Activated naive CD4-positive, alpha-beta T cell treated with anti-CD3 and anti-CD28 coated beads, Interleukin-2, amount 50 U/mL, for 24 hours (primary cell): ENCODE data around the gene SPECC1L.

Experiments used
- H3K27ac Mint-ChIP-seq: one replicate; pipeline ENCODE4 v1.8.0; 2021; ENCODE audit warnings: mild to moderate bottlenecking, mixed read lengths
- H3K27me3 Mint-ChIP-seq: one replicate; pipeline ENCODE4 v1.8.0; 2021; ENCODE audit warnings: mixed read lengths
- H3K36me3 Mint-ChIP-seq: one replicate; pipeline ENCODE4 v1.8.0; 2021; ENCODE audit warnings: mixed read lengths
- H3K4me1 Mint-ChIP-seq: one replicate; pipeline ENCODE4 v1.8.0; 2021; ENCODE audit warnings: mixed read lengths
- H3K4me3 Mint-ChIP-seq: one replicate; pipeline ENCODE4 v1.8.0; 2021; ENCODE audit warnings: mild to moderate bottlenecking, mixed read lengths
- H3K9me3 Mint-ChIP-seq: one replicate; pipeline ENCODE4 v1.8.0; 2021; ENCODE audit warnings: mixed read lengths

The SPECC1L gene

DNA sequence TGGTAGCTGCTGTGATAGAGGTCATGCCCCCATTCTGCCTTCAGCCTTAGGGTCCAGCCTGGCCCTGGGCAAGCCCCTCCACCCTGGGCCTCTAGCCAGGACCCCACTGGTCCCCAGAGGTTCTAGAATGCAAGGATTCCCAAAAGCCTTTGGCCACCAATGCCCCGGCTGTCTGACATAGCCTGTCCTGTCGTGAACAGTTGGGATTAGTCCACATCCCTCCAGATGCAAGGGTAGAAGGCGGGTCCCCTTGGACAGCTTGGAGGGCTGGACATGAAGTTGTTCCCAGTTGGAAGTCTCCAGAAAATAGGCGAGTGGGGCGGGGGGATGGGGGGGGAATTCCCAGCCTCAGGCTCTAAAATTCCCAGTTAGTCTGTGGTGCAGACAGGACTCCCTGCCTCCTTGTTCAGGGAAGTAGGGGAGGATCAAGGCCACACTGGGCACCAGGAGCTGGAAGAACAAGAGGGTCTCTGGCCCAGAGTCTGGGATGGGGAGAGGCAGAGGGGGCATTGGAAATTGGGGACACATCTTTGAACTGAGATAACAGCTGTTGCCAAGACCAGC is 151.6 kb downstream of the SPECC1L start:
- Mint-ChIP-seq H3K4me1 (peaks cover 30% of the 10 kb centered on the region), H3K27ac (no peak overlapping the region), H3K27me3 (no peaks in the 10 kb centered on the region), H3K9me3 (no peaks in the 10 kb centered on the region), H3K4me3 (peak overlapping the region; percentile 76), H3K36me3 (no peaks in the 10 kb centered on the region)

DNA sequence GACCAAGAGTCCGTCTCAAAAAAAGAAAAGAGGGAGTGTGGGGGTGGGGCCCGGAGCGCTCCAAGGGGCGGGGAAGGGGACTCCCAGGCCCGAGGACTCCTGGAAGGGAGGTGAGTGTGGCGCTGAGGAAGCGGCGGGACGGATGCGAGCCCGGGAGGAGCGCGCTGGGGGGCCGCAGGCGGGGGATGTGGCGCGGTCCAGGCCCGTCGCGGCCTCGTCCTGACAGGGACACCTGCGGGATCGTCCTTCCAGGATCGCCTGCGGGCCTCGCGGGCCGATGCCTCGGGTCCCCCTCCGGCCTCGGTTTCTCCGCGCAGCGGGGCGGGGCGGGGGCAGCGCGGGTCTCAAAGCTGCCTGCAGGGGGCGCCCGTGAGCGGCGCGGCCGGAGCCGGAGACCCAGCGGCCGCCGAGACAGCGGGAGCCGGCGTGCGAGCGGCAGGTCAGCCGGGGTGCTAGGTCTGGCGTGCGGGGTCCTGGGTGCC is 152.9 kb downstream of the SPECC1L start:
- Mint-ChIP-seq H3K9me3 (no peaks in the 10 kb centered on the region), H3K27me3 (no peaks in the 10 kb centered on the region), H3K4me1 (peaks cover 39% of the 10 kb centered on the region), H3K4me3 (peak overlapping the region; percentile 76), H3K36me3 (peaks cover 4% of the 10 kb centered on the region), H3K27ac (peak overlapping the region; percentile 62)

DNA sequence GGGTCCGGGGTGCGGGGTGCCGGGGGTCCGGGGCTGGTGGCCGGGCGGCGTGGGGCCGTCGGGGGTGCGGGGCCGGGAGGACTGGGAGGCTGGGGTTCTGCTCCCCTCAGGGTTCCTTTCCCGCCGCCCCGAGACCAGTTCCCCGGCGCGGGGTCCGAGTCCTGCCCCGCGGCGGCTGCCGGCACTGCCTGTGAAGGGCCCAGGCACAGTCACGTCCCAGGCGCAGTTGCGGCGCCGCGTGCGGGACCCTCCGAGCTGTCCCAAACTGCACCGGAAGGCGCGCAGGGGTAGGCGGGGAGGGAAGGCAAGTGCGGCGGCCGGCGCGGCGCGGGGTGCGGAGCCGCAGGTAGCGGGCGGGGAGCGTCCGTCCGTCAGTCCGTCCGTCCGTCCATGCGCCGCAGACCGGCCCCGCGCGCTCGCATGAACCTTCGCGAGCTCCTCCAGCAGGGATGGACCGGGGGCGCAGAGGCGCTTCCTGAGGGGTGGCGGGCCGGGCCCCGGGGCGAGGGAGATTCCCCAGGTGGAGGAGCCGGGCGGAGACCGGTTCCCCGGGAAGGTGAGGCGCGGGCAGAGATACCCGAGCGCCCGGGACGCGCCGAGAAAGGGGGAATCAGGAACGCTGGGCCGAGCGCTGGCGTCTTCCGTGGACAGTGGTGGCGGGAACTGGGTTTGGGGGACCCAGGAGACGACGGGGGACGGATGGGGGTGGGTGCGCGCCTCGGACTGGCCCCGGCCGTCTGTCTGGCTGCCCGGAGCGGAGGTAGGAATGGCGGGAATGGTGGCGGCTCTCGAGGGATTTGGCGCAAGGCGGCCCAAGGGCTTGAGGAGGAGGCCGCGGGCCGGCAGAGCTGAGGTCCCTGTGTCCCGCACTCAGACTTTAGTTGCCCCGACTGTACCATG is 153.6 kb downstream of the SPECC1L start:
- Mint-ChIP-seq H3K36me3 (peaks cover 4% of the 10 kb centered on the region), H3K27ac (no peak overlapping the region), H3K4me1 (peaks cover 46% of the 10 kb centered on the region), H3K27me3 (no peaks in the 10 kb centered on the region), H3K4me3 (peak overlapping the region; percentile 79), H3K9me3 (no peaks in the 10 kb centered on the region)

DNA sequence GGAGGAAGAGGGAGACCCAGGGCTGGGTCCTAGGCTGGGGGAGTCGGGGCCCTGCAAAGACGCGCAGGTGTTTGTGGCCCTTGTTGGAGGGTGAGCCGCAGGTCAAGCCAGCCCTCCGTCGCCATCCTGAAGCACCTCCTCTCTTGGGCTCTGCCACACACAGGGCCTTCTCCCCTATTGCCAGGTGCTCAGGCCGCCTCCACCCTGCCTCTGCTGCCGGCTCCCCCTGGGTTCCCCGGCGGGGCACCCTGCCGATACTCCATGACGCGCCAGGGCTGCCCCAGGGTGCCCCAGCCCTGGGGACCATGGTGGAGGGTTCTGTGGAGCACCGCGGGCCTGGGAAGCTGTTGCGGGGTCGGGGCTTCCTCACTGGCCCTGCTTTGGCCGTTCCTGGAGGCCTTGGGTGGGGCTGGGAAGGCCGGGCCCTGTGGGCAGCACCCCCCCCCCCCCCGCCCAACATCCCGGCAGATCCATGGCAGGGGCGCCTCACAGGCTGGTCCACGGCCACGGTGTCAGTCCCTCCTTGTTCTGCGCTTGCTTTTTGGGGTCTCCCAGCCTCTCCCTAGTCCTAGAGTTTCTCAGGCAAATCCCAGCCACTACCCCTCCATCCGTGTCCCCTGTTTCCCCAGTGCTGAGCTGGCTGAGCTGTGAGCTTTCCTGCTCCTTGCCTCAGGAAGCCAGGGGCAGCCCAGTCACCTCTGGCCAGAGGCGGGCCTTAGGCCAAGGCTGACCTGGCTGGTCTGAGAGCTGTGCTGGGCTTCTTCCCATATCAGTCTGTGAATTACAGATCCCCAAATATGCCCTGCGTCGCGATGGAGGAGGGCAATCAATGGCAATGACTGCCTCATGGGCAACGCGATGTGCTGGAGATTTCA is 154.5 kb downstream of the SPECC1L start:
- peak overlapping the region; percentile 100 for H3K4me3 Mint-ChIP-seq
- H3K36me3 Mint-ChIP-seq = peaks cover 4% of the 10 kb centered on the region
- H3K27ac Mint-ChIP-seq = peak overlapping the region; percentile 73
- H3K27me3 Mint-ChIP-seq = no peaks in the 10 kb centered on the region
- H3K9me3 Mint-ChIP-seq = no peaks in the 10 kb centered on the region
- H3K4me1 Mint-ChIP-seq = peaks cover 55% of the 10 kb centered on the region

DNA sequence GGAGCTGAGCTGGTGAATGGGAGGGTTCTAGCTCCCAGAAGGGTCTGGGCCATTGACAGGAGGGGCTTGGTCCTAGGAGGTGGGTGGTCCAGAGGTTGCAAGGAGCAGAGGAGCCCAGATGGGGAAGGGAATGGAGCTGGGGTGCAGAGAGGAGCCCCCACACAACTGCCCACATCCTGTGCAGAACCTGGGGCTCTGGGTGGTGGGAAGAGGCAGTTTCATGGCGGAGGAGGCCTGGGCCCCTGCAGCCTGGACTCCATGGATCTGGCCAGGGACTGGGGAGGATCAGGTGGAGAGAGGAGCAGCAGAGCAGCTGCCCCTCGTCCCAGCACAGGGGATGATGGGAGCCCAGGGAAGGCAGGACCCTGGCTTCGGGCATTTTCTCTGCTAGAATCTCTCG is 155.8 kb downstream of the SPECC1L start:
- H3K4me3 Mint-ChIP-seq = peak overlapping the region; percentile 100
- peak overlapping the region; percentile 98 for H3K27ac Mint-ChIP-seq
- no peaks in the 10 kb centered on the region for H3K9me3 Mint-ChIP-seq
- peaks cover 6% of the 10 kb centered on the region for H3K36me3 Mint-ChIP-seq
- no peaks in the 10 kb centered on the region for H3K27me3 Mint-ChIP-seq
- H3K4me1 Mint-ChIP-seq = peaks cover 57% of the 10 kb centered on the region

DNA sequence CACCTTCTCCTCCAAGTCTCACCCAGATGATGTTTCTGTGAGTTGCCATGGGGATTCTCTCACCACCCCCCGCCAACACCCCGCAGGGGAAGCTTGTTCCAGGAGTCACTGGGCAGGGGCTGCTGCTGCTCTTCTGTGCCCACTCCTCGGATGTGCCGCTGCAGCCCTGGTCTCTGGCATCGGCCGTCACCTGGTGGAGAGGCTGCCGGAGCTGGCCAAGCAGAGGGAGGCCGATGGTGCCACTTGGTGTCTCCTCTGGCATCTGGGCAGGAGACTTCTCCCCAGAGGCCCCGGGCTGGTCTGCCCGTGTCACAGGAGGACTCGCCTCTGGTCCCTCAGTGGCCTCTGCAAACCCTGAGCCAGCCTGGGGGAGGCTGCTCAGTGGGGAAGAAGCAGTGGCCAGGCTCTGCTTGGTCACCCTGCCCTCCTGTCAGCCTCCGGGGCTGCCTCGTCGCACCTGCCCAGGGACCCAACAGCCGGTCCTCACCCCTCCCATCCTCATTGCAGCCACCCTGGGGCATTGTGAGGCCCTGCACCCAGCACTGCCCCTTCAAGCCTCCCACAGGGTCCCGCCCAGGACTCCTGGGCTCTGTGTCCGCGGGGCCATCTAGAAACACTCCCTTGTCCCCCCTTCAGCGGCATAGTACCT is 156.3 kb downstream of the SPECC1L start:
- peaks cover 7% of the 10 kb centered on the region for H3K36me3 Mint-ChIP-seq
- peak overlapping the region; percentile 100 for H3K4me3 Mint-ChIP-seq
- H3K27me3 Mint-ChIP-seq = no peaks in the 10 kb centered on the region
- peaks cover 61% of the 10 kb centered on the region for H3K4me1 Mint-ChIP-seq
- no peaks in the 10 kb centered on the region for H3K9me3 Mint-ChIP-seq
- H3K27ac Mint-ChIP-seq = peak overlapping the region; percentile 98

DNA sequence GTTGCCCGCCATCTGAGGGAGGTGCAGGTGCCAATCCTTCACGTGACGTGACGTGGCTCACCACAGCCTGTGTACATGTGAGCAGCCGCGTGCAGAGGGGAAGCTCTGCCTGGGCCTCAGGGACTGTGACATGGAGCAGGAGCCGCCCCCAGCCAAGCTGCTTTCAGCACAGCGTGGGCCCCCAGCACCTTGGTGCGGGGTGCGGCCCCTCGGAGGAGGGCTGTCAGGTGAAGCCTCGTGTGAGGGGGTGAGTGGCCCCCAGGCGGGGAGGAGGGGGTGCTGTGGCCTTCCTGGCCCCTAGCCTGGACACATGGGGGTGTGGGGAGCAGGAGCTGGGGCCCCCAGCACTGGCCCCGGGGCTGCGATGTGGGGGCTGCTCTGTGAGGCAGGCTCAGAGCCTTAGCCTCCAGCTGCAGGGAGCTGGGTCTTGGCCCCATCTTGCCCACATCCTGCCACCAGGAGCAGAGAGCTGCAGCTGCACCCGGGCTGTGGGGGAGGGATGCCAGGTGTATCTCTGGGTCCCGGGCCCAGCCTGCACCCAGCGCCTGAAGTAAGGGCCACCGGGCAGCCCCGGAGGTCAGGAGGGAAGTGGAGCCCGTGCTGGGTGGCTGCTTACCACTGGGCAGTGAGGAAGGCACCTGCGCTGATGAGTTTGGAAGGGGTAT is 157.0 kb downstream of the SPECC1L start, which contains the start of gene ADORA2A:
TSS of gene ADORA2A (plus strand) at position 100 of the 665 bp plus-strand sequence. CDS start 5,806 bp downstream, outside the sequence.
- Mint-ChIP-seq H3K27ac (peak within 1 kb of the TSS; percentile 99), H3K36me3 (peaks cover 7% of the 10 kb centered on the region), H3K9me3 (no peaks in the 10 kb centered on the region), H3K4me3 (peak within 1 kb of the TSS; percentile 100), H3K27me3 (no peaks in the 10 kb centered on the region), H3K4me1 (peaks cover 65% of the 10 kb centered on the region)

DNA sequence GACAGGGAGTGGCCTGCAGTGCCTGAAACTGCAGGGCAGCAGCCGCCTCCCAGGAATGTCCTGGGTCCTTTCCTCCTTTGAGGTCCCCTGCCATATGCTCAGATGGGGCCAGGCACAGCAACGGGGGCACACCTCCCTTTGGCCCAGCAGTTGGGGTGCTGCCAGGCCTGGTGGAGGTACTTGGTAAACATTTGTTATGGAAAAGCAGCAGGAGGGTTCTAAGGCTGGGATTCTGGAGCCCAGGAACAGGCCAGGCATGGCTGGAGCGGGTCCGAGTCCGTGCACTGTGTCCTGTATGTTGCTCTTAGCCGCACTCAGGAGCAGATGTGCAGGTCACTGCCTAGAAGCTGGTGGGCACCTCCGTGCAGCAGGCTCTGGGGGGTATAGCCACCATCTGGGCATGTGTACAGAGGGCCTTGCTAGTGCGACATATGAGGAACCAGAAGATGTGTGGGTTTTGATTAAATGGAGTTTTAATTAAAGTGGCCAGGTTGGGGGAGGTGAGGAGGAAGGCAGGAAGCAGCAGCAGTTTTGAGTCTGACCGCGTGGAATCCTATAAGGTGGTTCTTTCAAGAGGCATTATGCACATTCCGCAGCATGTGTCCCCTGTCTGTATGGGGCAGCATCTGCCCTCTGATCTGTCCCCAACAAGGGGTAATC is 158.2 kb downstream of the SPECC1L start:
- H3K9me3 Mint-ChIP-seq = no peaks in the 10 kb centered on the region
- peak overlapping the region; percentile 100 for H3K4me3 Mint-ChIP-seq
- peaks cover 73% of the 10 kb centered on the region for H3K4me1 Mint-ChIP-seq
- no peaks in the 10 kb centered on the region for H3K27me3 Mint-ChIP-seq
- peak overlapping the region; percentile 99 for H3K27ac Mint-ChIP-seq
- H3K36me3 Mint-ChIP-seq = peaks cover 7% of the 10 kb centered on the region

DNA sequence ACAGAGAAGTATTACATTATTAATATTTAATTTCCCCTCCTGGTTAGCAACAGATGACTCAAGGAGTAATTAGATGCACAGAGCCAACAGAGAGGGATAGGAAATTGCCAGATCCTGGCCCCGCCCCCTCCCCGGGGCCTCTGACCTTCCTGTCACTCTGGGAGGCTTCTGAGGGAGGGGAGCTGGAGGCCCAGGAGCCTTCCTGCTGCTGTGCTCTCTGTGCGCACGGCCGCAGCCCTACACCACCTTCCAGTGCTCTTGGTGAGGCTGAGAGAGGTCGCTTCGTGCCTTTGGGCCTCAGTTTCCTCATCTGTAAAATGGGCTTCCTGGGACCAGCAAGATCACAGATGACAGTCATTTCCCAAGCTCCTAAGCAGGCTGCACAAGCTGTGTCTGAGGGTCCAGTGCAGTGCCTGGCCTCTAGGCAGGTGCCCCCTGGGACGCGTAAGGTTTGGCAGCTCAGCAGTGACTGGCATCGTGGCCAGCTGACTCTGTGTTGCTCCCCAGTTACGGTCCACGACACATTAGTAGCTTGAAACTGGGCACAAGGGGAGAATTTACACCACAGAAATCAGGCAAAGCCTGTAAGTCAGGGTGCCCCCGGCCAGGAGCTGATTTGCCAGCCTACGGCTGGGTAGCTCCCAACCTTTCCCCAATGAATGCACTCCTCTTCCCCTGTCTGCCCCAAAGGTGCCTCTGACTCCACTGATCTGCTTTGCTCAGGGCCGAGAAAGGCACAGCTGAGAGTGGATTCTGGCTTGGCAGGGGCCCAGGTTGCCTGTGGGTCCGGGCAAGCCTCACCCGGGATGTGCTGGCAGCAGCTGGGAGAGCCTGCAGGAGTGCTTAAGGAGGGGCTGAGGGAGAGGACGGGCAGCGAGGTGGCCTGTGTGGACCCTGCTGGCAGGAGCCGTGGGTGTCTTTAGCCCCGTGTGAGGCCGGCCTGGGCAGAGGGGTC is 159.1 kb downstream of the SPECC1L start:
- H3K27ac Mint-ChIP-seq = peak overlapping the region; percentile 99
- peaks cover 81% of the 10 kb centered on the region for H3K4me1 Mint-ChIP-seq
- H3K27me3 Mint-ChIP-seq = no peaks in the 10 kb centered on the region
- no peaks in the 10 kb centered on the region for H3K9me3 Mint-ChIP-seq
- peak overlapping the region; percentile 100 for H3K4me3 Mint-ChIP-seq
- H3K36me3 Mint-ChIP-seq = peaks cover 9% of the 10 kb centered on the region

DNA sequence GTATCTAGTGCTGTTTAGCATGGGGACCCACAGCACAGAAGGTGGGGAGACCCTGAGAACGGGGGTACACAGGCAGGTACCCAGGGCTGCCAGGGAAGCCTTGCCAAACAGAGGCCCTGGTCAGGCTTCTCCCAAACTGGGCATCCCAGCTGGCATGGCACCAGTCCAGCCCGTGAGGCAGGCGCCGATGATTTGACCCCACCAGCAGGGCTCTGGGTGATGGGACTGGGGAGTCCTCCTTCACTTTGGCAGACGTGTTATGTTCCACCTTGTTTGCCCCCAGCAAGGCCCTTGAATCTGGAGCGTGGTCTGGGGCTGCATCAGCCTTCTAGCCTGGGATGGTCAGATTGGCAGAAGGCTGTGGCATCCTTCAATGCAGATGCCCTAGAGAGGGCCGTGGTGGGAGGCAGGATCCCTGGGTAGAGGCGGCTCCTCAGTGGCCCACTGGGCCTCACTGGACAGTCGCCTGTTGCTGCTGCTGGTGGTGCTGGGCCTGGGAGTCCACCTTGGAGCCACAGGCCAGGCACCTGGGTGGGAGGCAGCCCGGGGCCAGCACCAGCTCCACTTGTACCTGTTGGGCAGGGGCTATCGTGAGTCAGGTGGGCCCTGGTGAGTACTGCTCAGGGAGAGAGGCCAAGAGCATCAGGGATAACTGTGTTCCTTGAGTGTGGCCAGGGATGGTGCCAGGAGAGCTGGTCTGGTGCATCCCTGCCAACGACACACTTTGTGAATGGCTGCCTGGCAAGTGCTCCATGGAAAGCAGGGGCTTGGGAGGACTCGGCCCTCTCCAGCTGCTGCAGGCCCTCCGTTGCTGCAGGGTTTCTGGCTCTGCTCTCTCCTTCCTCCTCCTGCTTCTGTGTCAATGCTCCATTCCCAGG is 160.0 kb downstream of the SPECC1L start:
- Mint-ChIP-seq H3K36me3 (peaks cover 9% of the 10 kb centered on the region), H3K4me3 (peak overlapping the region; percentile 100), H3K27ac (peak overlapping the region; percentile 92), H3K27me3 (no peaks in the 10 kb centered on the region), H3K9me3 (no peaks in the 10 kb centered on the region), H3K4me1 (peaks cover 86% of the 10 kb centered on the region)

DNA sequence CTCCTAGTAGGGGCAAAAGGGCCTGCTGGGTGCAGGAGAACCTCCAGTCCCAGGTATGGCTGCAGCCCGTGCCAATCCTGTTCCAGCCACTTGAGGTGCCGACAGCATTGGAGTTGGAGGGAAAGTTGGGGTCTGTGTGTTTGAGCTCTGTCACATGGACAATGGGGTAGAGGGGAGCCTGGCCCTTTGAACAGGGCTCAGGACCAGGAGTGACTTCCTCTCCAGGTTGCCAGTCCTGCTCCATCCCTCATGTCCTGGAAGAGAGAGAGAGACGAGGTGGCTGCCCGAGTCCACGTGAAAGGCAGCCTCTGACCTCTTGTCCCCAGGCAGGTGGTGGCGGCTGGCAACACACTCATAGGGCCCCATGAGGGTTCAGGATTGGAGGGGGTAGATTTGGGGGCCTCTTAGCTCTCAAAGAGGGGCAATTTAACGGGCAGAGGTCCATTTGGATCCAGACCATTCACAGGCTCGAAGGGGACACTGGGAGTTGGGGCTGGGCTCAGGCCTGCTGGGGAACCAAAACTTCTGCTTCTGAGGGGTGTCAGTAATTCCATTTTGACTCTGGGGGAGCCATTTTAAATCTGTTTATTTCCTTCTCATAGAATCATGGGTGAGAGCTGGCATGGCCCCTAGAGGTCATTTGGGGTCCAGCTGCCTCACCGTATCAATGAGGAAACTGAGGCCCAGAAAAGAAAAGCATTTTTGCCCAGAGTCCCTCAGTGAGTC is 160.8 kb downstream of the SPECC1L start:
- Mint-ChIP-seq H3K27me3 (no peaks in the 10 kb centered on the region), H3K9me3 (no peaks in the 10 kb centered on the region), H3K27ac (peak overlapping the region; percentile 92), H3K4me1 (peaks cover 85% of the 10 kb centered on the region), H3K4me3 (peak overlapping the region; percentile 73), H3K36me3 (peaks cover 9% of the 10 kb centered on the region)
